Measurements from ENCODE around the gene TPK1.

GRCh38 chr7:144529269-144529926 is 306.5 kb downstream of the TPK1 start:
- TF ChIP-seq CTCF (IDR thresholded peaks at IDR 0.05) (no peak), POLR2A (IDR thresholded peaks at IDR 0.05) (no peak)

Data from upper lobe of left lung (tissue), 4 donors.